ENCODE measurements around the gene MRPL49.

MRPL49 gene

DNA sequence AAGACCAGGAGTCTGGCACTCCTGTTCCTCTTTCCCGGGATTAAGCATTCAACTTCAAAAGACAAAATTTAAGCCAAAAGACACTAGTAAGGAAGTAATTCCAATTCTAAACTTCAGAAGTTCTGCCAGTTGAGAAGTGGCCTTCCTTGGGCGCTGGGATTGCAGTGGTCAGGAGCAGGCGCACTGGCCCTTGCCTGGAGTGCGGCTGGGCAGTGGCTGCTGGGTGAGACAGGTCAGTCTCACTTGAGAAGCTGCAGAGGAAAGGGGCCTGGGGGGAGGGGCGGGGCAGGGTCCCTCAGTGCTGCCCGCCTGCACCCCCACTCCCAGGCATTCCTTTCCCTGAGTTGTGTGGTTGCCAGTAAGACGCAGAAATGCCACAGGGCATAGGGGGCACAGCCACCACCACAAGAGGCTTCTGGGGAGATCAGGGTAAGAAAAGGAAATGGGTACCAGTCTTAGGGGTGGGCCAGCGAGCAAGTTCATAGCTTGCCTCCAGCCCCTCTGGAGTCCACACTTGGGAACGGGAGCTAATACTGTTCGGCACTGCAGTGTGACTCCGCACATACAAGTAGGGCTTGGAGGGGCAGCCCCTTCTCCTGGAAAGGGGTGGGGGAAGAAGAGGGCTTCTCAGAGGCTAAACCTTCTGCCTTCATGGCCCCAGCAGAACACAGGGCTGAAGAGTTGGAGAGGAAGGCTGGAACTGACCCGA, 5.5 kb downstream of the MRPL49 start:
- Histone ChIP-seq H3K9me3 (ENCODE audit: insufficient read depth, low read length) (no peaks in the 10 kb centered on the region), H3K4me2 (ENCODE audit: low read length) (no peak overlapping the region), H3K27ac (ENCODE audit: low read length) (peak overlapping the region; percentile 20; the same call in 1 of the 2 replicates), H3K4me3 (ENCODE audit: low read length) (no peak overlapping the region), H3K36me3 (replicated peaks; ENCODE audit: low read depth, low read length) (peaks cover 64% of the 10 kb centered on the region), H3K27me3 (ENCODE audit: low read depth, low read length) (no peaks in the 10 kb centered on the region), H2AFZ (ENCODE audit: low read depth, low read length) (no peak overlapping the region), H3K4me1 (ENCODE audit: low read length) (peaks cover 32% of the 10 kb centered on the region), H3K9ac (ENCODE audit: low read length) (no peak overlapping the region), H3K79me2 (ENCODE audit: low read length) (peaks cover 45% of the 10 kb centered on the region), H4K20me1 (ENCODE audit: insufficient read depth, low read length) (no peaks in the 10 kb centered on the region)
- TF ChIP-seq EZH2phosphoT487 (IDR thresholded peaks at IDR 0.05; ENCODE audit: low read depth) (no peak), CTCF (IDR thresholded peaks at IDR 0.05; ENCODE audit: low read depth, low read length) (no peak)

DNA sequence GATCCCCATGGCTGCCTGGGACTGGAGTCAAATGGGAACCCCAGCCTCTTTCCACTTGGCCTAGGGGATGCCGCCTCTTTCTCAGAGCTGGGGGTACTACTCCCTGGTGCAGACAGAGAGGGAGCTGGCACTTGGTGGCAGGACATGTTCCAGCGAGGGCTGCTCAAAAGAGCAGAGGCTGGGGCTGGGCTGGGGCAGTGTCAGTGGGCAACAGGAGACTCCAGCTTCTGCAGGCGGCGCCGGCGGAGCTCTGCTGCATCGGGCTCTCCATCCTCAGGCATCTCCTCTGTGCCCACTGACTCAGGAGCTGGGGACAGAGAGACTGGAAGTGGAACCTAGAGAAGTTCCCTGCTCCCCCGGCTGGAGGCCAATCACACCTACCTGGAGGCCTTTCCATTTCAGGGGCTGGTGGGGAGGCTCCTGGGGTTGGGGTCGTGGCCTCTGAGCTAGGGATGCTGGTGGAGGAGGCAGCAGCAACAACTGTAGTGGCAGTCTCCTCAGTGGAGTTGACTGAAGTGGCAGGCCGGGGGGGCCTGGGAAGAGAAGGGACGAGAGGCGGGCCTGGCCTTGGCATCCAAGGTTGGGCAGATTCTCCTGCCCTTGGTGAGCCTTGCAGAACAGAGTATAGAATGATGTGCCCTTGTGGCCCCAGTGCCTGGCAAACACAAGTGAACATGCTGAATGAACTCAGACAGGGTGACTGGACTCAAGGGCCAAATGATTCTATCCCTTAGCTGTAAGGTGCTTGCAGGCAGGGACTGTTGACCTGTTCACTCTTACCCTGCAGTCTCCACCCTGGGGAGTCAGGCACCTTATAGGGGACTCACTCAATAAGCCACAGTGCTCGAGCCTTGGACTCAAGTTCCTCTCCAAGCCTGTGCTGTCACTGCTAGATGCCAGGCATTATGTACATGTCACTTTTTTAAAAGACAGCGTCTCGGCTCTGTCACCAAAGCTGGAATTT, 6.3 kb downstream of the MRPL49 start:
- peaks cover 69% of the 10 kb centered on the region for H3K36me3 ChIP-seq (replicated peaks; ENCODE audit: low read depth, low read length)
- TF ChIP-seq CTCF (IDR thresholded peaks at IDR 0.05; ENCODE audit: low read depth, low read length): no peak
- no peak for TF ChIP-seq EZH2phosphoT487 (IDR thresholded peaks at IDR 0.05; ENCODE audit: low read depth)
- H3K4me2 ChIP-seq (ENCODE audit: low read length): no peak overlapping the region
- peaks cover 31% of the 10 kb centered on the region for H3K4me1 ChIP-seq (ENCODE audit: low read length)
- no peaks in the 10 kb centered on the region for H3K9me3 ChIP-seq (ENCODE audit: insufficient read depth, low read length)
- peak overlapping the region; percentile 20; the same call in 1 of the 2 replicates for H3K27ac ChIP-seq (ENCODE audit: low read length)
- no peak overlapping the region for H3K4me3 ChIP-seq (ENCODE audit: low read length)
- no peaks in the 10 kb centered on the region for H3K27me3 ChIP-seq (ENCODE audit: low read depth, low read length)
- no peaks in the 10 kb centered on the region for H4K20me1 ChIP-seq (ENCODE audit: insufficient read depth, low read length)
- H3K79me2 ChIP-seq (ENCODE audit: low read length): peaks cover 45% of the 10 kb centered on the region
- no peak overlapping the region for H3K9ac ChIP-seq (ENCODE audit: low read length)
- no peak overlapping the region for H2AFZ ChIP-seq (ENCODE audit: low read depth, low read length)

- H3K27ac ChIP-seq (ENCODE audit: low read length): peak overlapping the region; percentile 99
- peak overlapping the region; percentile 2; the same call in 1 of the 2 replicates for H3K4me2 ChIP-seq (ENCODE audit: low read length)
- H3K36me3 ChIP-seq (replicated peaks; ENCODE audit: low read depth, low read length): peaks cover 68% of the 10 kb centered on the region
- H3K4me1 ChIP-seq (ENCODE audit: low read length): peaks cover 31% of the 10 kb centered on the region
- TF ChIP-seq CTCF (IDR thresholded peaks at IDR 0.05; ENCODE audit: low read depth, low read length): no peak
- TF ChIP-seq EZH2phosphoT487 (IDR thresholded peaks at IDR 0.05; ENCODE audit: low read depth): no peak
- H3K79me2 ChIP-seq (ENCODE audit: low read length): peaks cover 42% of the 10 kb centered on the region
- H3K9ac ChIP-seq (ENCODE audit: low read length): no peak overlapping the region
- no peaks in the 10 kb centered on the region for H3K27me3 ChIP-seq (ENCODE audit: low read depth, low read length)
- no peaks in the 10 kb centered on the region for H4K20me1 ChIP-seq (ENCODE audit: insufficient read depth, low read length)
- no peak overlapping the region for H2AFZ ChIP-seq (ENCODE audit: low read depth, low read length)
- H3K4me3 ChIP-seq (ENCODE audit: low read length): no peak overlapping the region
- no peaks in the 10 kb centered on the region for H3K9me3 ChIP-seq (ENCODE audit: insufficient read depth, low read length)
Measured at GRCh38 chr11:65129649-65130441, 7.7 kb downstream of the MRPL49 start.

All from OCI-LY3 (cell line).